ACHN (cell line): ENCODE results near the gene P4HTM.

Experiments
- DNase-seq: peaks from one replicate; pipeline ENCODE4 v3.0.0-alpha.2; 2015
- in situ Hi-C: cut with HindIII; loops from 2 replicates; pipeline ENCODE4 v1.10.0; 2017; ENCODE audit warnings: low sequenced_read_pairs, low pct_ligation_motif_present, low pct_unique_long_range_greater_than_20kb

P4HTM gene

DNA sequence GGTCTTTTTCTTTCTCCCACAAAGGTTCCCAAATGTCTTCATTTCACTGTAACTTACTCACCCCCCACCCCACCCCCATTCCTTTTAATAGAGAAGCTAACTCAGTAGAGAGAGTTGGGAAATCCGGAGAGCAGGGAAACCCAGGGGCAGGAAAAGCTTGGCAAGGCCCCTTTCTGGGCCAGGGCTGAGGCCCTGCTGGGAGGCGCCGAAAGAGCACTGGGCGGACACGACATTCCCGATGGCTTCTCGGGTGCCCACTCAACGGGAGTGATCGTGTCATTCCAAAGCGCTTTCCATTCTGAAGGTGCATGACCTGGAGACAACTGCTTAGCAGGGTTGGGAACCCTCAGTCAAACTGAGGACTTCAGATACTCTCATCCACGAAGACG is 29.9 kb downstream of the P4HTM start:
- DNase-seq, result no peak
- in situ Hi-C loops, result no loop called here

DNA sequence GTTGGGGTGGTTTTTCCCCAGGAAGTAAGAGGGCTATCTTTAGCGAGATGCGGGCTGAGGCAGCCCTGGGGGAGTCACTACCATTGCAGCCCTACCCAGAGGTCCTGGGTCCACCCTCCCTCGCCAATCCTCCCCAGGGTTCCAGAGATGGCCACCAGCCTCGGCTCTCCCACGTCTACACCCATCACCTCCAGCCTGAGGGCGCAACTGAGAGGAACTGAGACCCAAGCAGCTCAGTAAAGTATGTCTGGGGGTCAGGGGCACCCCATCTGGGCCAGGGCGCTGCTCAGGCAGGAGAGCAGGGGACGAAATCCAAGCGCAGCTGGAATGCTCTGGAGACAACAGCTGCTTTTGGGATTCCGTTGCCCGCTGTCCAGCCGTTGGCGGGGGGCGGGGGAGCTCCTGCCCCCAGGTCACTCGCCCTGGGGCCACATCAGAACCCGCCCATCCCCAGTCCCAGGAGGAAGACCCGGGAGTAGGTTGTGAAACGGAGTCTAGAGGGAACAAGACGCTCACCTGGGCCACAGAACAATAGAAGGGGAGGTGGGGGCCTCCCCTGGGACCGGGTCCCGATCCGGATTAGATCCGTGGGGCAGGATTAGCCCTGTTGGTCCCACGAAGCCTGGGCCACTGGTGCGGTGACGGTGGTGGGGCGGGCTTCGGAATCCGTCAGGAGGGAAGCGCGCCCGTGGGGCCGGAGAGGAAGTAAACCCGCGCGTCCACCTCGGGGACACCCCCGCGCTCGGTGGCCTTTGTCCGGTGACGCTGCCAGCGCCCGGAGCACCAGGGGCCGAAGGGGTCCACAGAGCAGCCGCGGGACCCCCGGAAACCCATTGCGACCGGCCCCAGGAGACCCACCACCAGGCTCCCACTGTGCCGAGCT is 30.5 kb downstream of the P4HTM start:
- DNase-seq, result peak; percentile 38
- in situ Hi-C loops, result no loop called here

DNA sequence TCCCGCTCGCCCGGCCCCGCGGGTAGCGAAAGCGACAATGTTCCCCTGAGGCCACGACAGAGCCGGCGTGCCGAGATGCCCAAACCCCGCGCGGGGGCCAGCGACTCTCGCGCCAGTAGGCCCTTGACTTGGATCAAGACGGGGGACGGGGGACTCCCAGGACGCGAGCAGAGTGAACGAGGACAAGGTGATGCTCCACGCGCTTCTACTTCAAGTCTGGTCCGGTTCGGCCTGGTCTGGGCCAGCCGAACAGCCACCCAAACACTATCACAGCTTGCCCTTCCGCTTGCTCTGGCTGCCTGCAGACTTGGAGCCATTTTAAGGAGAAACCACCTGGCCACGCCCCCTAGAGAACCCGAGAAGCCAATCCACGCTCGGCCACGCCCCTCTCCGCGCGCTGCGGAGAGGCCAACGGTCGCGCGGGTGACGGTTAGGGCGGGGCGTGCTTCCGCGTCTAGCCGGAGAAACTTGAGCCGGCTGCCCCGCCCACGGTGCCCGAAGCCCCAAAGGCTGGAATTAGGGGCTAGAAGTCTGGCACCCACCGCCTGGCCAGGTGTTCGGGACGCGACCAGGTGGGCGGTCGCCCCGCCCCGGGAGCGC is 31.3 kb downstream of the P4HTM start:
- peak; percentile 96 for DNase-seq
- in situ Hi-C loops, result no loop called here

DNA sequence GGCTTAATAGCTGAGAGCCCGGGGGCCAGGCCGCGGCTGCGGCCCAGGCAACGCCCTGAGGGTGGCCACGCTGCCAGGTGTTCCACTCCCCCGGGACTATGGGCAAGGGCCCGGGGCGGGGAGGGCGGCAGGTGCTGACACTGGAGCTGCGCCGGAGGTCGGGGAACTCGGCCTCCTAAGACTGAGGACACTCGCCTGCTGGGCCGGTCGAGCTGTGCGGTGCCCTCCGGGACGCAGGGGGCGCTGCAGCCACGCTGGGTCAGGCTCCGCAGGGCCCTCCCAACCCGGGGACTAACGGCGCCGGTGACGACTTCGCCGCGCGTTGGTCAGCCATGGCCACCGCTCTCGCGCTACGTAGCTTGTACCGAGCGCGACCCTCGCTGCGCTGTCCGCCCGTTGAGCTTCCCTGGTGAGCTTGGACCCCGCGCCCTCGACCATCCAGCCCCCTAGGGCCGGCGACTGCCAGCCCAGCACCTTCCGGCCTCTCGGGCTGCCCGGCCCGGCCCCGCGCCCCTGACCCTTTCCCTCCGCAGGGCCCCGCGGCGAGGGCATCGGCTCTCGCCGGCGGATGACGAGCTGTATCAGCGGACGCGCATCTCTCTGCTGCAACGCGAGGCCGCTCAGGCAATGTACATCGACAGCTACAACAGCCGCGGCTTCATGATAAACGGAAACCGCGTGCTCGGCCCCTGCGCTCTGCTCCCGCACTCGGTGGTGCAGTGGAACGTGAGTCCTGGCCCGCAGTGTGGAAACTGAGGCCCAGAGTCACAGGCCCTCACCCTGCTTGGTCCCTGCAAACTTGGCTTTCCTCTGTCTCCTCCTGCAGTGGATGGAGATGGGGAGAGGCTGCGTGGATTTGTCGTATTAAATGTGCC is 32.0 kb downstream of the P4HTM start, which contains the start of gene NDUFAF3:
TSS of gene NDUFAF3 (plus strand) at position 309 of the 875 bp plus-strand sequence. CDS start at position 333, 24 bp downstream.
- in situ Hi-C loops, result no loop called here
- peak; percentile 91 for DNase-seq

DNA sequence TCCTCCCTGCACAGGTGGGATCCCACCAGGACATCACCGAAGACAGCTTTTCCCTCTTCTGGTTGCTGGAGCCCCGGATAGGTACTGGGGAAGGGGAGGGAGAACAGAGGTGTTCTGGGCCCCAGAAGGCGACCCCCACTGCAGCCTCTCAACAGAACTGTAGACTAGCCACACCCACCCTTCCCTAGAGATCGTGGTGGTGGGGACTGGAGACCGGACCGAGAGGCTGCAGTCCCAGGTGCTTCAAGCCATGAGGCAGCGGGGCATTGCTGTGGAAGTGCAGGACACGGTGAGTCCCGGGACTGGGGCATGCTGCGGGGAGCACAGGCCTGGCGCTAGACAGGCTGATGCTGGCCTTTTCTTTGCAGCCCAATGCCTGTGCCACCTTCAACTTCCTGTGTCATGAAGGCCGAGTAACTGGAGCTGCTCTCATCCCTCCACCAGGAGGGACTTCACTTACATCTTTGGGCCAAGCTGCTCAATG is 32.7 kb downstream of the P4HTM start:
- DNase-seq, result no peak
- in situ Hi-C loops, result no loop called here

DNA sequence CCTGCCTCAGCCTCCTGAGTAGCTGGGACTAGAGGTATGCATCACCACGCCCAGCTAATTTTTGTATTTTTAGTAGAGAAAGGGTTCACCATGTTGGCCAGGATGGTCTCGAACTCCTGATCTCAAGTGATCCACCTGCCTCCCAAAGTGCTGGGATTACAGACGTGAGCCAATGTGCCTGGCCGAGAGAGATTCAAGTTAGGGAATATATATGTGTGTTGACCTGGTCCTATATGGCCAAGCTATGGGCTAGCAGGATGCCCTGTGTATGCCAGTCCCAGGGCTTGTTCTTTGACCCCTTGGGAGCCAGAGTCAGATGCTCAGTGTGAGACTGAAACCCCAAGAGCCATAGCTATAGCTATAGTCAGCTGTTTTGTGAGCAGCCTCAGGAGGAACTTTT is 33.7 kb downstream of the P4HTM start:
- in situ Hi-C loops, result no loop called here
- DNase-seq, result no peak

DNA sequence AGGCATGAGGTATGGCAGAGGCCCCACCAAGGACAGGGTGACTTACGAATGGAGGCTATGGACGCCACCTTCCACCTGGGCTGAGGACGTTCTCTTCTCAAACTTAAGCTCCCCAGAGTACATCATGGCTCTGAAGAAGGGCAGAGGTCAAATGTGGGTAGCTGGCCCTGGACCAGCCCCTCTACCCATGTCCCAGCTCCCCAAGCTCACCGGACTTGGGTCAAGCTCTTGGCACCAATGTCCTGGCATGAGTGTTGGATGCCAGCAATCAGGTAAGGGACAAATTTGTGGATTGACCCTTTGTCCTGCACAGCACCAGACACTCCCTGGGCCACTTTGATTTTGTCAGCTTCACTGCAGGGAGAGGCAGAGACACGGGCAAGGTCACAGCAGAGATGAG is 34.4 kb downstream of the P4HTM start:
- in situ Hi-C loops, result no loop called here
- no peak for DNase-seq

DNA sequence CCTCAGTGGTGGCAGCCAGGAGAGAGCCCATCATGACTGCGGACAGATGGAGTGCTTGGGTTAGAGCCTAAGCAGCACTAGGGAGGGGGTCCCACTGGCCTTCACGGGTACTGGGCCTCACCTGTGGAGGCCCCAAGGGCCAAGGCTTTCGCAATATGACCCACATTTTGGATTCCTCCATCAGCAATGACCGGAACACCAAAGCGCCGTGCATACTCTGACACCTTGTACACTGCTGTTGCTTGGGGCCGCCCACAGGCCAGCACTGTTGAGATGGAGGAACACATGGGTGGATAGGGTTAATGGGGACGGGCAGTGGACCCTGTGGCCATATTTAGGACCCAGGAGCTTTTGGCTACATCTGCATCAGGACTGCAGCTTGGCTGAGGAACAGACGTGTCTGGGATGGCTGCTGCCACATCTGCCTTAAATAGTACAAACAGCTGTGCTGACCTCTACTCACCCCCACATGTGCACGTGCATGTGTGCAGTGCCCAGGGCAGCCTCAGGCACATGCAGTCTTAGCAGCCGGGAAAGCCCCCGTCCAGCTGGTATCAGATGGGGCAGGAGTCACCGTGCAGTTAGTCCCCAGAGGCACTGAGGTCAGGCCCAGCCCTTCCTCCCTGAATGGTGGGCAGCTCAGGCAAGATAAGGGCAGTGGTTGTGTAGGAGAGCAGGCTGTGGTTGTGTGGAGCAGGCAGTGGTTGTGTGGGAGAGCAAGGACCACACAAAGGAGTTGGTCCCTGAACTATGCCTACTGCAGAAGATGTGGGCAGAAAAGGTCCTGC is 35.2 kb downstream of the P4HTM start:
- in situ Hi-C loops, result no loop called here
- DNase-seq, result no peak

DNA sequence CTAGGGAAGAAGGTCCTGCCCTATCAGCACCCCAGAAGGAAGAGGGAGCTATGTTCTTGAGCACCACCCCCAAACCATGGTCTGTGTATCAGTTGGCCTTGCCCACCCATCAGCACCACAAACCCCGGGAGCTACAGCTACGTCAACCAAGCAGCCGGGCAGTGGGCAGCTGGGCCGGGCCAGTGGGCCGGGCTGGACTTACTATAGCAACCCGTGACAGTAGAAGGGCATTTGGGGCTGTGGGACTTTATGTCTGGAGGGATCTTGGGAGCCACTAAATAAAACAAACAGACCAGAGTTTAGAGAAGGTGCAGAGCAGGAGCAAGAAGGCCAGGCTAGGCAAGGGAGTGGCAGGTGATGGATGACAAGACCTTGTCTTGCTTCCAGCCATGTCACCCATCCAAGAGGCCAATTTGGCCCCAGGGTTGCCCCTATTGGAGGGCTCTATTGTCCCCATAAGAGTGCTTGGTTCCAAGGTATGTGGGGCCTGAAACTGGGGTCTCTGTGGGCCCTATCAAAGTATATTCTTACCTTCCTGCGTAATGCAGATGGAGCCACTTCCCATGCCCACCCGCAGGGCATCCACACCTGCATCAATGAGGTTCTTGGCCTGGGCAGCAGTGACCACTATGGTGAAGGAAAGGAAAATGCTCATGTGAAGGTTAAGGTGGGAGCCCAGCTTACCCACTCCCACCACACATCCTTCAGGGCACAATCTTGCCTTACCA is 35.9 kb downstream of the P4HTM start:
- in situ Hi-C loops, result no loop called here
- no peak for DNase-seq

DNA sequence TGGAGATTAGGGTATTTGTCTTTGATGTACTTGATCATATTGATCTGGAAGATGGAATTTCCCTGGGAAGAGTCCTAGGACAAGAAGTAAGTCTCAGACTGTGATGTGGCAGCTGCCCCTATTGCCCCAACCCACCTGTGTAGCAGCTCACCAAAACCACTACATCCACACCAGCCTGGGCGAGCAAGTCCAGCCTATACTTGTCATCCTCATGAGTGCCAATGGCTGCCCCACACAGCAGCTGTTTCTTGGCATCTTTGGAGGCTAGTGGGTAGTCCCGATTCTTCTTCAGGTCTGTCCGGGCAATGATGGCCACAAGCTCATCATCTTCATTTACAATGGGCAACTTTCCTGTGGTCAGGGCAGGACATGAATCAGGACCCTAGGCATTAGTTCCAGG is 36.5 kb downstream of the P4HTM start:
- DNase-seq, result no peak
- in situ Hi-C loops, result no loop called here

DNA sequence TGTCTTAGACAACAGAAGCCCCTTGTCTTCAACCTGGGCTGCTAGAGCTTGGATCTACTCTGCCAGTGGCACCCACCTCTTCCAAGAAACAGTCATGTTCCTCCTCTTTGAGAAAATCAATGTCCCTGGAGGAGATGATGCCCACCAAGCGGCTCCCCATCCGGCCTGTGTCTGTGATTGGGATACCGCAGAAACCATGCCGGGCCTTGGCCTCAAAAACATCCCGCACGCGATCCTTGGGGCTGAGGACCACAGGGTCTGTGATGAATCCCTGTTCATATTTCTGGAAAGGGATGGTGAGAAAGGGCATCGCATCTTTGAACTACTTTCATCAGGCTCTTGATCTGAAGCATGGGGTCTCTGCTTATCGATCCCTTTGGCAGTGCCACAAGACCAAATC is 37.6 kb downstream of the P4HTM start:
- in situ Hi-C loops, result no loop called here
- DNase-seq, result no peak

DNA sequence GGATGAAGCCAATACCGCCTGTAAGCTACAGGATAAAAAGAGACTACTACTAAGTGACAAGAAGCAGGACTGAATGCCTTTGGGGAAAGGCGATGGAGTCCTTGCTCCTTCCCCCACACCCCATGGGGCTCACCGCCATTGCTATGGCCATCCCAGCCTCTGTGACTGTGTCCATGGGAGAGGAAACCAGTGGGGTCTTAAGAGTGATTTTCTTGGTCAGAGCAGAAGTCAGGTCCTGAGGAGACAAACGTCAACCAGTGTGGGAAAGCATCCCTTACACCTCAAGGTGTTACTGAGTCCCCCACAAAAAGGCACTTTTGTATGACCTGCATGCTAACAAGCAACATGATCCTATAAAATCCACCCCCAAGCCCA is 38.2 kb downstream of the P4HTM start:
- no peak for DNase-seq
- in situ Hi-C loops, result no loop called here

DNA sequence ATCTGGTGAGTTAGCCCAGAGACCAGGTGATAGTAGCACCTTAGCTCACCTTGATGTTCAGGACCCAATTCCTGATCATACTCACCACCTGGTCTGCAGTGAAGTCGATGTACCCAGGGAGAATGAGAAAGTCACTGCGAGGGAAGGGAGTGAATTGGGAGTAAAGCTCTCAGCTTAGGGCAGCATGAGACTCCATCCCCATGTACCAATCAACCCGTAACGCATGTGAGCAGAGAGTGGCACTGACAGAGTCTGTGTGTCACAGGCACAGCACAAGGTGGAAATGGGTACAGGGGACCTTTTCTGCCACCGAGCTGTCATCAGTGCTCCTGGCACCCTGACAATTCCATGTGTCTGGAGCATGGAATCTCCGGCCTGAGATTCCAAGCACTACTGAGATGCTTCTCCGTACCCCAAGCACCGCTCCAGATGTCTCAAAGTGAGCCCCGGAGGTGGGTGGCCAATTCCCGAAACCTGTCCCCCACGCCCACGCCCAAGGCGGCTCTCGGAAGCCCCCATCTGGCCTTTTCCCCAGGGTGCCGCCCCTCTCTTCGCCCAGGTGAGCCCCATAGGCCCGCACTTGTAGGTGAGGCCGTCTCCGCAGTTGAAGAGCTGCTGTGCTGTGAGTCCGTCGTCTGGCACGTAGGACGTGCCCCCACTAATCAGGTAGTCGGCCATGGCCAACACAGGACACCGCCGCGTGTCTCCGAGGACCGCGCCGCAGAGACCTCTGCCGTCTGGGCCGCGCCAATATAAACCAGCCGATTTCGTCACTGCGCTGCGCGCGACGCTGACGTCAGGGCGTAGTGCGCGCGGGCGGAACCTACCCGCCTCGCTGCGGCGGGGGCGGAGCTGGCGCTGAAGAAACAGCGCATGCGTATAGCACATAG is 38.9 kb downstream of the P4HTM start, which contains the start of gene IMPDH2:
TSS of gene IMPDH2 (minus strand) at position 726 of the 890 bp plus-strand sequence. CDS start at position 678, 48 bp downstream.
- DNase-seq, result peak; percentile 91
- in situ Hi-C loops, result no loop called here

DNA sequence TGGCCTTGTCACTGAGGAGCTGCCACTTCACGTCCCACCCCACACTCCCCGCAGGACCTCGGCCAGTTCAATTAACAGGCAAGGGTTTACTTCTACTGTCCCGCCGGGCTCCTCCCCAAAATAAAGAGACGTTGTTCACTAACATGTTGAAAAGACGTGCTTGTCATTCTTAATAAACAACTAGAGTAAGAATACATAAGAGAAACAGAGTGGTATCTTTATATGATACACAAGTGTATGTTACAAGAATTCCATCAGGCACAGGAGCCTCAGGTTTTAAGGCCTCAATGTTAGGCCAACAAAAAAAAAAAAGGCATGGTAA is 39.5 kb downstream of the P4HTM start:
- in situ Hi-C loops, result no loop called here
- no peak for DNase-seq

DNA sequence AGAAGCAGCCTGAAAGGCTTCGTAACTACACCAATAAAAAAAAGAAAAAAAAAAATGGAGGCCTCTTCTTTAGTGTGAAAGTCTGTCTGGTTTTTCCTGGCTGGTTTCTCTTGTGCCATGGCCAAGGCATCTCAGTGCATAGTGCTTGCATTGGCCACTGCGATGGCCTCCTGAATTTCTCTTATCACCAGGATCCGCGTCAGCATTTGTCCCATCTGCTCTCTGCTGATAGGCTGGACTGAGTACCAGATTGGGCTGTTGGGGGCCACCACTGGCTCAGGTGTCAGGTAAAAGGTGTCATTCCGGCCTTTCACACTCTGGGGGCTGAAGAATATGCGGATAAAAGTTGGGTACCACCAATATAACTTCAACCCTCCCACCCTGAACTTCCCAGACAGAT is 40.3 kb downstream of the P4HTM start:
- DNase-seq, result no peak
- in situ Hi-C loops, result no loop called here

DNA sequence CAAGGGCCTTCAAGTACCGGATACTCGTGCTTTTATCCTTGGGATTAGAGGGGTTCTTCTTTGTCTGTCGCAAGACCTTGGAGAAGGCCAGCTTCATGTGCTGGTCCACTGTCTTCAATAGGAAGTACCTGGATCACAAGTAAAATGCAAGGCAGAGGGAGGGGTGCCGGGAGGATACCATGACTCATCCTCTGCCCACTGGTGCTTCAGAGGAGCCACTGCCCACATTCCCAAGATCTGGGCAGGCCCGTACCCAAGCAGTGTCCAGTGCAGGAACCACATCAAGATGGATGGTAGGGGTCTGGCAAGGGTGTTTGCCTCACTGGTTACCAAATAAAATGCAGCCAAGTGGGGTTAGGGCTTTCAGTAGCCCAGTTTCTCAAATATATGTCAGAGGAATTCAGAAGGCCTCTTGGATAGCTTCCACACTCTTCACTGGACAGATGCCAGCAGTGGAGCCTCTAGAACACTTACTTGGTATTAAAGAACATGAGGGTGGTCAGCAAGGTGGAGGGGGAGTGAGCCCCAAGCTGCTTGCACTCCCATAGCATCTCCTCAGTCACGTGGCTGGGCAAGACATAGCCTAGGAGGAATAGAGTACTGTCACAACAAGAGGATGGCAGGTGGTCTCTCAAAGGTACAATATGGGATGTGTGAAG is 42.7 kb downstream of the P4HTM start:
- in situ Hi-C loops, result no loop called here
- no peak for DNase-seq
